Lower lobe of right lung (tissue), 2 donors: ENCODE data around the gene CHRNE. TPM values are rescaled to one million over a fixed set of nuclear protein-coding genes. Genes with fewer than 3 reads are reported as not detected.
"Not testable (repeated sequence)": the region's sequence is repeated elsewhere in the genome, so short reads cannot be mapped to it uniquely, and the experiment has no call there.

ENCODE experiments used
- ATAC-seq, 2 donors: fragments of 200-7000 bp; cut with Tn5 transposase; one replicate each; pipeline ENCODE4 v1.9.1; 2020 to 2022; ENCODE audit warnings: mild to moderate bottlenecking in 2 of 2, moderate library complexity in 2 of 2
- DNase-seq: peaks from one replicate; pipeline ENCODE4 v3.0.0-alpha.2; 2020
- H3K27ac ChIP-seq: fragments of 200-600 bp; one replicate; pipeline ENCODE4 v1.8.0; 2022
- H3K27me3 ChIP-seq: fragments of 200-600 bp; one replicate; pipeline ENCODE4 v1.8.0; 2022; ENCODE audit warnings: low read depth
- H3K36me3 ChIP-seq: fragments of 200-600 bp; one replicate; pipeline ENCODE4 v1.8.0; 2022; ENCODE audit warnings: mild to moderate bottlenecking
- H3K4me1 ChIP-seq: fragments of 200-600 bp; one replicate; pipeline ENCODE4 v1.8.0; 2022
- H3K4me3 ChIP-seq: fragments of 200-600 bp; one replicate; pipeline ENCODE4 v1.8.0; 2022; ENCODE audit warnings: mild to moderate bottlenecking
- H3K9me3 ChIP-seq: fragments of 200-600 bp; one replicate; pipeline ENCODE4 v1.8.0; 2022
- intact Hi-C: fragments of 100-400 bp; cut with DNase I; formaldehyde crosslinking; loops from one replicate; pipeline ENCODE4 v1.11.0; 2022
- total RNA-seq: library from RNA; stranded (reverse); fragmentation: NEBNext Ultra II Directional; extraction: Animal tissue kit (Norgen Biotek cat#: 25700); gene quantifications from one replicate; pipeline ENCODE4 v1.2.1, GENCODE V29; 2021
- TF ChIP-seq, protein P1 (sequence below): fragments of 200-600 bp; IDR thresholded peaks from one replicate; pipeline ENCODE4 v1.8.0; 2022; ENCODE audit warnings: antibody characterized with exemption, mild to moderate bottlenecking
- donor health status: DM: no; HTN: yes; CAD: no; lungs with severe emphysema.

The CHRNE gene
- total RNA-seq, 1 donor from 2014 or later: 0.71 TPM

- Histone ChIP-seq H3K27me3 (no peaks in the 10 kb centered on the region), H3K36me3 (peaks cover 10% of the 10 kb centered on the region), H3K9me3 (no peaks in the 10 kb centered on the region), H3K27ac (peak overlapping the region; percentile 36), H3K4me1 (no peaks in the 10 kb centered on the region), H3K4me3 (no peak overlapping the region)
- intact Hi-C loops: no loop called here
- ATAC-seq (peak; percentile 84 to 85), DNase-seq (peak; percentile 71)
- TF ChIP-seq, protein P1, sequence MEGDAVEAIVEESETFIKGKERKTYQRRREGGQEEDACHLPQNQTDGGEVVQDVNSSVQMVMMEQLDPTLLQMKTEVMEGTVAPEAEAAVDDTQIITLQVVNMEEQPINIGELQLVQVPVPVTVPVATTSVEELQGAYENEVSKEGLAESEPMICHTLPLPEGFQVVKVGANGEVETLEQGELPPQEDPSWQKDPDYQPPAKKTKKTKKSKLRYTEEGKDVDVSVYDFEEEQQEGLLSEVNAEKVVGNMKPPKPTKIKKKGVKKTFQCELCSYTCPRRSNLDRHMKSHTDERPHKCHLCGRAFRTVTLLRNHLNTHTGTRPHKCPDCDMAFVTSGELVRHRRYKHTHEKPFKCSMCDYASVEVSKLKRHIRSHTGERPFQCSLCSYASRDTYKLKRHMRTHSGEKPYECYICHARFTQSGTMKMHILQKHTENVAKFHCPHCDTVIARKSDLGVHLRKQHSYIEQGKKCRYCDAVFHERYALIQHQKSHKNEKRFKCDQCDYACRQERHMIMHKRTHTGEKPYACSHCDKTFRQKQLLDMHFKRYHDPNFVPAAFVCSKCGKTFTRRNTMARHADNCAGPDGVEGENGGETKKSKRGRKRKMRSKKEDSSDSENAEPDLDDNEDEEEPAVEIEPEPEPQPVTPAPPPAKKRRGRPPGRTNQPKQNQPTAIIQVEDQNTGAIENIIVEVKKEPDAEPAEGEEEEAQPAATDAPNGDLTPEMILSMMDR: no peak
These were observed 30.1 kb downstream of the CHRNE start for GRCh38 chr17:4872786-4873185.

DNA sequence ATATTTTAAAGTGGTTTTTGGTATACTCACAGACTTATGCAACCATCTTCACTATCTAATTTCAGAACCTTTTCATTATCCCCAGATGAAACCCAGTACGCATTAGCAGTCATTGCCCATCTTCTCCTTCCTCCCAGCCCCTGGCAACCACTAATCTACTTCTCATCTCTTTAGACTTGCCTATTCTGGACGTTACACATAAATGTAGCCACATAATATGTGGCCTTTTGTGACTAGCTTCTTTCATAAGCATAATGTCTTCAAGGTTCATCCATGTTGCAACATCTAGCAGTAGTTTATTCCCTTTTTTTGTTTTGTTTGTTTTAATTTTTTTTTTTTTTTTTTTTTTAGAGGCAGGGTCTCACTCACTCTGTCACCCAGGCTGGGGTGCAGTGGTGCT is 32.0 kb downstream of the CHRNE start:
- ATAC-seq: peak in 1 of 2 donors; percentile 45
- TF ChIP-seq, protein P1: no peak
- Histone ChIP-seq H3K9me3 (no peaks in the 10 kb centered on the region), H3K4me1 (no peaks in the 10 kb centered on the region), H3K36me3 (peaks cover 10% of the 10 kb centered on the region), H3K27me3 (no peaks in the 10 kb centered on the region), H3K4me3 (no peak overlapping the region), H3K27ac (no peak overlapping the region)
- DNase-seq: no peak
- intact Hi-C loops: no loop called here

DNA sequence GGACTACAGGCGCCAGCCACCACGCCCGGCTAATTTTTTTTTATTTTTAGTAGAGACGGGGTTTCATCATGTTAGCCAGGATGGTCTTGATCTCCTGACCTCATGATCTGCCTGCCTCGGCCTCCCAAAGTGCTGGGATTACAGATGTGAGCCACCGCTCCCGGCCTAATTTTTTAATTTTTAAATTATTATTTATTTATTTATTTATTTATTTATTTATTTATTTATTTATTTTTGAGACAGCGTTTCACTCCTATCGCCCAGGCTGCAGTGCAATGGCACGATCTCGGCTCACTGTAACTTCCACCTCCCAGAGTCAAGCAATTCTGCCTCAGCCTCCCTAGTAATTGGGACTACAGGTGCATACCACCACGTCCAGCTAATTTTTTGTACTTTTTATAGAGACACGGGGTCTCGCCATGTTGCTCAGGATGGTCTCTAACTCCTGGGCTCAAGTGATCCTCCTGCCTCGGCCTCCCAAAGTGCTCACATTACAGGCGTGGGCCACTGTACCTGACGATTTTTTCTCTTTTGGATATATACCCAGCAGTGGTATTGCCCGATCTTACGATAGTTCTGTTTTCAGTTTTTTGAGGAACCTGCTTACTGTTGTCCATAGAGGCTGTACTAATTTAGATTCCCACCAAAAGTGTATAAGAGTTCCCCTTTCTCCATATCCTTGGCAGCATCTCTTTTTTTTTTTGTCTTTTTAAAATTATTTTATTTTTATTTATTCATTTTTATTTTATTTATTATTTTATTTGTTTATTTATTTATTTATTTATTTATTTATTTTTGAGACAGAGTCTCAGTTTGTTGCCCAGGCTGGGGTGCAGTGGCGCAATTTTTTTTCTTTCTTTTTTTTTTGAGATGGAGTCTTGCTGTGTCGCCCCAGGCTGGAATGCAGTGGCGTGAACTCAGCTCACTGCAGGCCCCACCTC is 33.6 kb downstream of the CHRNE start:
- ATAC-seq, H3K9me3 ChIP-seq, H3K4me1 ChIP-seq, H3K27ac ChIP-seq, H3K4me3 ChIP-seq, H3K36me3 ChIP-seq, DNase-seq, H3K27me3 ChIP-seq, intact Hi-C loops: not testable (repeated sequence)

GRCh38 chr17:4867535-4867934 is 35.4 kb downstream of the CHRNE start:
- H3K9me3 ChIP-seq, intact Hi-C loops, H3K27me3 ChIP-seq, DNase-seq, H3K36me3 ChIP-seq, ATAC-seq, H3K4me3 ChIP-seq, H3K4me1 ChIP-seq, H3K27ac ChIP-seq: not testable (repeated sequence)

GRCh38 chr17:4863321-4863720 is 39.6 kb downstream of the CHRNE start:
- intact Hi-C loops: no loop called here
- Histone ChIP-seq H3K36me3 (peaks cover 17% of the 10 kb centered on the region), H3K27ac (no peak overlapping the region), H3K4me1 (peaks cover 30% of the 10 kb centered on the region), H3K4me3 (no peak overlapping the region), H3K27me3 (no peaks in the 10 kb centered on the region), H3K9me3 (no peaks in the 10 kb centered on the region)
- ATAC-seq: no peak
- DNase-seq: no peak
- TF ChIP-seq, protein P1: no peak

DNA sequence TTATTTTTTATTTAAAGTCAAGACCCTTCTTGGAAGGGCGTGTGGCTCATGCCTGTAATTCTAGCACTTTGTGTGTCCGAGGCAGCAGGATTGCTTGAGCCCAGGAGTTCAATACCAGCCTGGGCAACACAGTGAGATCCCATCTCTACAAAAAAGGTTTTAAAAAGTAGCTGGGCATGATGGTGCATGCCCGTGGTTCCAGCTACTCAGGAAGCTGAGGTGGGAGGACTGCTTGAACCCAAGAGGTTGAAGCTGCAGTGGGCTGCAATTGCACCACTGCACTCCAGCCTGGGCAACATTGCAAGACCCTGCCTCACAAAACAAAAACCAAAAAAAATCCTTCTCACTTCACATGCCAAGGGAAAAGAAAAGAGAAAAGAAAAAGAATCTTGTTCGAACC is 40.2 kb downstream of the CHRNE start:
- ATAC-seq (no peak), DNase-seq (no peak)
- Histone ChIP-seq H3K4me1 (peaks cover 36% of the 10 kb centered on the region), H3K36me3 (peaks cover 17% of the 10 kb centered on the region), H3K4me3 (no peak overlapping the region), H3K9me3 (no peaks in the 10 kb centered on the region), H3K27me3 (no peaks in the 10 kb centered on the region), H3K27ac (no peak overlapping the region)
- TF ChIP-seq, protein P1: no peak
- intact Hi-C loops: no loop called here
